HepG2 (cell line): ENCODE data around the gene HMBS. TPM values are rescaled to one million over a fixed set of nuclear protein-coding genes. Genes with fewer than 3 reads are reported as not detected.
A peak's percentile ranks its signal among the peaks of the same experiment; 100 is the strongest.

ENCODE experiments used
- DNMT3B ChIP-seq: conservative IDR thresholded peaks from 2 replicates; pipeline ENCODE4 v1.6.1; 2016; ENCODE audit warnings: missing biosample characterization, control low read depth
- GLI4 ChIP-seq: sonication (generic); formaldehyde crosslinking; IDR thresholded peaks from 2 replicates; pipeline ENCODE4 v1.5.1; 2020; ENCODE audit warnings: missing genetic modification reagents, mild to moderate bottlenecking, moderate library complexity, borderline replicate concordance
- HCFC1 ChIP-seq: fragments of 150-350 bp; IDR thresholded peaks from 2 replicates; pipeline ENCODE4 v1.6.1; 2014; ENCODE audit warnings: low read depth, low read length
- HNF1A ChIP-seq, 2 experiments: sonication (generic) in 1 of 2; formaldehyde crosslinking in 1 of 2; IDR thresholded peaks; 2 replicates each; pipeline versions ENCODE4 v1.4.0 to v1.6.1; 2016 to 2020; ENCODE audit warnings: borderline replicate concordance in 1 of 2, low read depth in 1 of 2, mild to moderate bottlenecking in 1 of 2, missing genetic modification reagents in 1 of 2
- LBX2 ChIP-seq: sonication (generic); formaldehyde crosslinking; IDR thresholded peaks from 2 replicates; pipeline ENCODE4 v1.5.0; 2020; ENCODE audit warnings: missing genetic modification reagents, mild to moderate bottlenecking, borderline replicate concordance
- MIER2 ChIP-seq: IDR thresholded peaks from 2 replicates; pipeline ENCODE4 v1.6.1; 2016; ENCODE audit warnings: missing biosample characterization, missing genetic modification reagents
- NFAT5 ChIP-seq: sonication (generic); formaldehyde crosslinking; IDR thresholded peaks from 2 replicates; pipeline ENCODE4 v1.4.0; 2020; ENCODE audit warnings: missing genetic modification reagents
- PCBP2 ChIP-seq: fragments of 200-400 bp; formaldehyde crosslinking; optimal IDR thresholded peaks from 2 replicates; pipeline ENCODE3; 2018; ENCODE audit warnings: low read length, low read depth; ENCODE audit not compliant: poor library complexity, severe bottlenecking
- SMAD9 ChIP-seq: sonication (generic); formaldehyde crosslinking; IDR thresholded peaks from 2 replicates; pipeline ENCODE4 v1.5.1; 2020; ENCODE audit warnings: mild to moderate bottlenecking, missing genetic modification reagents
- TEF ChIP-seq: sonication (generic); formaldehyde crosslinking; IDR thresholded peaks from 2 replicates; pipeline ENCODE4 v1.5.0; 2020; ENCODE audit warnings: missing genetic modification reagents
- ZNF354B ChIP-seq: sonication (generic); formaldehyde crosslinking; IDR thresholded peaks from 2 replicates; pipeline ENCODE4 v1.8.0; 2022; ENCODE audit warnings: mild to moderate bottlenecking, missing genetic modification reagents
- ZNF468 ChIP-seq: sonication (generic); formaldehyde crosslinking; IDR thresholded peaks from 2 replicates; pipeline ENCODE4 v1.8.0; 2022; ENCODE audit warnings: mild to moderate bottlenecking, moderate library complexity, missing genetic modification reagents
- ZNF564 ChIP-seq: sonication (generic); formaldehyde crosslinking; IDR thresholded peaks from 2 replicates; pipeline ENCODE4 v1.8.1; 2023; ENCODE audit warnings: mild to moderate bottlenecking, missing genetic modification reagents
- ZNF784 ChIP-seq: sonication (generic); formaldehyde crosslinking; IDR thresholded peaks from 2 replicates; pipeline ENCODE4 v1.5.1; 2020; ENCODE audit warnings: missing genetic modification reagents, mild to moderate bottlenecking, borderline replicate concordance
- polyA plus RNA-seq, 8 experiments: library from polyadenylated mRNA; depleted of rRNA in 3 of 8; stranded (reverse) in 7 of 8; unstranded in 1 of 8; fragments of >200 nt; fragmentation: Illumina TruSeq in 4 of 8; extraction: Trizol in 4 of 8; gene quantifications; 2 replicates each; pipeline versions ENCODE4 v1.2.1 to v1.2.3, GENCODE V29; 2011 to 2016; ENCODE audit warnings: low read depth in 4 of 8, missing spikeins in 1 of 8, mixed read lengths in 1 of 8; ENCODE audit not compliant: insufficient read depth in 1 of 8
- total RNA-seq, 5 experiments: library from RNA; depleted of rRNA; stranded (reverse); fragments of >200 nt; fragmentation: Illumina TruSeq; extraction: Trizol; gene quantifications; 2 replicates each; pipeline ENCODE4 v1.2.3, GENCODE V29; 2016; ENCODE audit warnings: low read depth in 1 of 5

Gene HMBS
- total and polyA plus RNA-seq, 2 of the 13 experiments (the other 11 are each of a cell fraction or from before 2014, with no cell fraction given) = 9.4 to 46.9 TPM

- TF ChIP-seq NFAT5 (no peak), ZNF354B (CRISPR knock-in tag) (no peak), ZNF468 (CRISPR knock-in tag) (no peak), GLI4 (CRISPR knock-in tag) (no peak), HNF1A (IDR thresholded peaks at IDR 0.05; ENCODE audit: low read depth) (0 out of 2 replicates have a peak, but pooled peaks have one; percentile 31), HNF1A (CRISPR knock-in tag; IDR thresholded peaks at IDR 0.05; ENCODE audit: borderline replicate concordance) (no peak), LBX2 (no peak), PCBP2 (no peak), DNMT3B (CRISPR knock-in tag) (no peak), SMAD9 (CRISPR knock-in tag) (no peak), ZNF784 (no peak), ZNF564 (CRISPR knock-in tag) (0 out of 2 replicates have a peak, but pooled peaks have one; percentile 29), TEF (CRISPR knock-in tag) (no peak), MIER2 (CRISPR knock-in tag) (no peak), HCFC1 (0 out of 2 replicates have a peak, but pooled peaks have one; percentile 13)
Measured at GRCh38 chr11:119108146-119108856, 23.6 kb downstream of the HMBS start (continued).
